KMS-11 (cell line): ENCODE data around the gene AQP9.
"Not testable (repeated sequence)": the region's sequence is repeated elsewhere in the genome, so short reads cannot be mapped to it uniquely, and the experiment has no call there.

ENCODE experiments used
- H2AFZ ChIP-seq: fragments of 200-600 bp; sonication (generic); 2 replicates; pipeline ENCODE4 v1.6.1; 2016; ENCODE audit warnings: antibody characterized with exemption, mixed run types, low read depth
- H3K27ac ChIP-seq: fragments of 200-600 bp; sonication (generic); 2 replicates; pipeline ENCODE4 v1.6.1; 2016; ENCODE audit warnings: mild to moderate bottlenecking, mixed run types
- H3K27me3 ChIP-seq: fragments of 200-600 bp; sonication (generic); 2 replicates; pipeline ENCODE4 v1.6.1; 2017; ENCODE audit warnings: mild to moderate bottlenecking, low read depth, mixed run types, moderate library complexity; ENCODE audit not compliant: insufficient read depth
- H3K36me3 ChIP-seq: fragments of 200-600 bp; sonication (generic); 2 replicates; pipeline ENCODE4 v1.6.1; 2017; ENCODE audit warnings: mild to moderate bottlenecking, mixed run types; ENCODE audit not compliant: insufficient read depth
- H3K4me1 ChIP-seq: fragments of 200-600 bp; sonication (generic); 2 replicates; pipeline ENCODE4 v1.6.1; 2016; ENCODE audit warnings: mild to moderate bottlenecking, low read depth, mixed run types; ENCODE audit not compliant: poor library complexity, severe bottlenecking
- H3K4me2 ChIP-seq: fragments of 200-600 bp; sonication (generic); 2 replicates; pipeline ENCODE4 v1.7.0; 2016; ENCODE audit warnings: mild to moderate bottlenecking, mixed run types
- H3K4me3 ChIP-seq: fragments of 200-600 bp; sonication (generic); IDR thresholded peaks from 2 replicates; pipeline ENCODE4 v1.6.1; 2017; ENCODE audit warnings: low read depth, low read length, mixed read lengths; ENCODE audit not compliant: insufficient read depth
- H3K79me2 ChIP-seq: fragments of 200-600 bp; sonication (generic); 2 replicates; pipeline ENCODE4 v1.6.1; 2016; ENCODE audit warnings: low read depth, mixed run types; ENCODE audit not compliant: insufficient read depth
- H3K9ac ChIP-seq: fragments of 200-600 bp; sonication (generic); 2 replicates; pipeline ENCODE4 v1.6.1; 2016; ENCODE audit warnings: mild to moderate bottlenecking, mixed run types
- H4K20me1 ChIP-seq: fragments of 200-600 bp; sonication (generic); 2 replicates; pipeline ENCODE4 v1.6.1; 2016; ENCODE audit warnings: mild to moderate bottlenecking, mixed run types; ENCODE audit not compliant: insufficient read depth
- TF ChIP-seq, protein P1 (sequence below): fragments of 200-600 bp; sonication (generic); conservative IDR thresholded peaks from 2 replicates; pipeline ENCODE4 v1.6.1; 2017; ENCODE audit warnings: low read depth, mild to moderate bottlenecking, antibody characterized with exemption, low read length, moderate library complexity, mixed read lengths

AQP9 gene

DNA sequence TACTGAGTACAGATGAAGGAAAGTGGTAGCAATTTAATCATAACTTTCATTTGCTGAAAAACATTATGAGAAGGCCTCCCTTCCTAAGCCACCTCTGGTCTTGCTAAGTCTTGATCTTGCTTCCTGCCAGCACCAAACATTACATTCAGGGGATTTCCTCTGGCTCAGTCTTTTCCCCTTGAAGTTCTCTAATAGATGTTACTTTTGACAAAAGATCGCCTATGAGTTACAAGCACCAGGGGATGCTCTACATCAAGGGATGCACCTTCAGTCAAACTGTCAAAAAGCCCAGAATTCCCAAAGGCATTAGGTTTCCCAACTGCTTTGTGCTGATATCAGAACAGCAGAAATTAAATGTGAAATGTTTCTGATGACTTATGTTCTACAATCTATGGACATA is 47.3 kb downstream of the AQP9 start:
- no peaks in the 10 kb centered on the region for H3K79me2 ChIP-seq
- no peak overlapping the region for H2AFZ ChIP-seq
- TF ChIP-seq, protein P1, sequence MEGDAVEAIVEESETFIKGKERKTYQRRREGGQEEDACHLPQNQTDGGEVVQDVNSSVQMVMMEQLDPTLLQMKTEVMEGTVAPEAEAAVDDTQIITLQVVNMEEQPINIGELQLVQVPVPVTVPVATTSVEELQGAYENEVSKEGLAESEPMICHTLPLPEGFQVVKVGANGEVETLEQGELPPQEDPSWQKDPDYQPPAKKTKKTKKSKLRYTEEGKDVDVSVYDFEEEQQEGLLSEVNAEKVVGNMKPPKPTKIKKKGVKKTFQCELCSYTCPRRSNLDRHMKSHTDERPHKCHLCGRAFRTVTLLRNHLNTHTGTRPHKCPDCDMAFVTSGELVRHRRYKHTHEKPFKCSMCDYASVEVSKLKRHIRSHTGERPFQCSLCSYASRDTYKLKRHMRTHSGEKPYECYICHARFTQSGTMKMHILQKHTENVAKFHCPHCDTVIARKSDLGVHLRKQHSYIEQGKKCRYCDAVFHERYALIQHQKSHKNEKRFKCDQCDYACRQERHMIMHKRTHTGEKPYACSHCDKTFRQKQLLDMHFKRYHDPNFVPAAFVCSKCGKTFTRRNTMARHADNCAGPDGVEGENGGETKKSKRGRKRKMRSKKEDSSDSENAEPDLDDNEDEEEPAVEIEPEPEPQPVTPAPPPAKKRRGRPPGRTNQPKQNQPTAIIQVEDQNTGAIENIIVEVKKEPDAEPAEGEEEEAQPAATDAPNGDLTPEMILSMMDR = no peak
- H3K27me3 ChIP-seq = no peaks in the 10 kb centered on the region
- H3K27ac ChIP-seq = no peak overlapping the region
- H3K4me2 ChIP-seq = no peak overlapping the region
- no peak overlapping the region for H3K9ac ChIP-seq
- no peak overlapping the region for H3K4me3 ChIP-seq
- no peaks in the 10 kb centered on the region for H4K20me1 ChIP-seq
- H3K36me3 ChIP-seq = no peaks in the 10 kb centered on the region
- no peaks in the 10 kb centered on the region for H3K4me1 ChIP-seq

DNA sequence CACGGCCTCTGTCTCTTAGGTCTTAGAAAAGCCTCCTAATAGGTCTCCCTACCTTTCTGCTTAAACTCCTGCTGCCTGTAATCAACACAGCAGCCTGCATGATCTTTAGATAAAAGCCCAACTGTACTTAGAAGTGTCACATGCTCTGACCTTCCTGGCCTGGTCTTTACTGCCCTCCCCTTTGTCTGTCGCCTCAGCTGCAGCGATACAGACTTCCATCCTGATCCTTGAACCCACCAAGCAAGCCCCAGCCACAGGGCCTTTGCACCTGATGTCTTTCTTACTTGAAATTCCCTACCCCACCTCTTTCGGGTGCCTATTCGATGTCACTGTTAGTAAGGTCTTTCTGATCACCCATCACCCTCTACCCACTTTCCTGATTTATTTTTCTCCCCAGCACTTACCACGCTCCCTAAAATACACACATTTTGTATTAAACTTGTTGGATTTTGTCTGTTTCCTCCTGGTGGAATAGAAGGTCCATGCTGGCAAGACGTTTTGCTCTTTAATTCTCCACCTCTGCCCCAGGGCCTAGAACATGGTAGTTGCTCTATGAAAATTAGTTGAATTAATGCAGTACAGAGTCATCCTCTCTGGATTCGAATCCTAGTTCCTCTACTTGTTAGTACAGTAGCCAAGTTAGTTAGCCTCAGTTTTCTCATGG is 51.1 kb downstream of the AQP9 start:
- no peak overlapping the region for H3K27ac ChIP-seq
- H3K4me1 ChIP-seq = no peaks in the 10 kb centered on the region
- H3K4me2 ChIP-seq = no peak overlapping the region
- TF ChIP-seq, protein P1 = no peak
- H3K9ac ChIP-seq = no peak overlapping the region
- no peak overlapping the region for H2AFZ ChIP-seq
- no peaks in the 10 kb centered on the region for H3K36me3 ChIP-seq
- H3K27me3 ChIP-seq = no peaks in the 10 kb centered on the region
- no peaks in the 10 kb centered on the region for H3K79me2 ChIP-seq
- H3K4me3 ChIP-seq = no peak overlapping the region
- H4K20me1 ChIP-seq = no peaks in the 10 kb centered on the region

DNA sequence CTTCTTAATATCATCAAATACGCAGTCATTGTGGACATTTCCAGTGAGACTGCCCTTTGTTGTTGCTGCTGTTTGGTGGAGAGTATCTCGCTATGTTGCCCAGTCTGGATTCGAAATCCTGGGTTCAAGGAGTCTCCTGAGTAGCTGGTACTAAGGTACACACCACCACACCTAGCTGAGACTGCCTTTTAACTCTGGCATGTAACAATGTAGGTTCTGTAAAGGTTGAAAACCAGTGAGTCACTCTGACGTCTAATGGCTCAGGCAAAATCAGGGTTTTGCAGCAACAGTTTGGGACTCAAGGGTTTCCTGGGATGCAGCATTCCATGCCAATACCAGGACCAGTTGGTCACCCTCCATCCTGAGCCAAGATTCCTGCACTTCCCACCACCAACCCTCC is 52.2 kb downstream of the AQP9 start:
- Histone ChIP-seq H2AFZ (no peak overlapping the region), H3K36me3 (no peaks in the 10 kb centered on the region), H4K20me1 (no peaks in the 10 kb centered on the region), H3K79me2 (no peaks in the 10 kb centered on the region), H3K27ac (no peak overlapping the region), H3K27me3 (no peaks in the 10 kb centered on the region), H3K4me3 (no peak overlapping the region), H3K9ac (no peak overlapping the region), H3K4me2 (no peak overlapping the region), H3K4me1 (no peaks in the 10 kb centered on the region)
- TF ChIP-seq, protein P1 = no peak

DNA sequence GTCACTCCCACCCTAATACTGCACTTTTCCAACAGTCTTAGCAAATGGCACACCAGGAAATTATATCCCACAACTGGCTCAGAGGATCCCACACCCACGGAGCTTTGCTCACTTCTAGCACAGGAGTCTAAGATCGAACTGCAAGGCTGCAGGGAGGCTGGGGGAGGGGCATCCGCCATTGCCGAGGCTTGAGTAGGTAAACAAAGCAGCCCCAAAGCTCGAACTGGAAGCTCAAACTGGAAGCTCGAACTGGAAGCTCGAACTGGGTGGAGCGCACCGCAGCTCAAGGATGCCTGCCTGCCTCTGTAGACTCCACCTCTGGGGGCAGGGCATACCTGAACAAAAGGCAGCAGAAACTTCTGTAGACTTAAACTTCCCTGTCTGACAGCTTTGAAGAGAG is 55.5 kb downstream of the AQP9 start:
- H3K4me2 ChIP-seq, H3K79me2 ChIP-seq, H4K20me1 ChIP-seq, H2AFZ ChIP-seq, H3K36me3 ChIP-seq, H3K4me1 ChIP-seq, H3K27me3 ChIP-seq, H3K27ac ChIP-seq, H3K4me3 ChIP-seq, H3K9ac ChIP-seq: not testable (repeated sequence)

DNA sequence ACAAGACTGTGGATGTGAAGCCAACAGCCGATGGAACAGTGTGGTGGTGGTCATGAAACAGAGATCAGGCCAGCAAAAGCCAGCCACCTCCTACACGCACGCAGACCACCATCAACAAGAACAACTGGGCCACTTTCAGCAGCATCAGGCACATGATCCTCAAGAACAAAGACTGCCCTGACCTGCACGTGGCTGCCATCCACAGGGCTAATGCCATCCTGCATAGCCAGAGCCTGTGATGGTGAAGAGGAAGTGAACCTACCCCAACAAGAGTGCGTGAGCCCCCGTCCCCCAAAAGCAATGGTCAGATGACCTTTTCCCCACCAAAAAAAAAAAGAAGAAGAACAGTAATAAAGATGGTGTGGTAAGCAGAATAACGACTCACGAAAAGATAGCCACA is 62.6 kb downstream of the AQP9 start:
- H3K4me3 ChIP-seq = no peak overlapping the region
- H3K4me2 ChIP-seq = no peak overlapping the region
- H4K20me1 ChIP-seq = no peaks in the 10 kb centered on the region
- H3K9ac ChIP-seq = no peak overlapping the region
- H3K36me3 ChIP-seq = no peaks in the 10 kb centered on the region
- TF ChIP-seq, protein P1 = no peak
- no peaks in the 10 kb centered on the region for H3K79me2 ChIP-seq
- H3K27me3 ChIP-seq = no peaks in the 10 kb centered on the region
- H3K4me1 ChIP-seq = no peaks in the 10 kb centered on the region
- H3K27ac ChIP-seq = no peak overlapping the region
- no peak overlapping the region for H2AFZ ChIP-seq
